Measurements from ENCODE around the gene FBXO28.

DNA sequence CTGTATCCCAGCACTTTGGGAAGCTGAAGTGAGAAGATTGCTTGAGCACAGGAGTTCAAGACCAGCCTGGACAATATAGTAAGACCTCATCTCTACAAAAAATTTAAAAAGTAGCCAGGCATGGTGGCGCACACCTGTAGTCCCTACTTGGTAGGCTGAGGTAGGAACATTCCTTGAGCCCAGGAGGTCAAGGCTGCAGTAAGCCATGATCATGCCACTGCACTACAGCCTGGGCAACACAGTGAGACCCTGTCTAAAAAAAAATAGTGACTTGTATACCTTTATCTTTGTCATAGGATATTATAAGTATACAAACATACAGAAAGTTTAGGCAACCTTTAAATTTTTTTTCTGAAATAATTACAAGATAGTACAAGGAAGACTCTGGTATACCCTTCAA is 3.9 kb upstream of the FBXO28 start:
- TF ChIP-seq CTCF (IDR thresholded peaks at IDR 0.05): no peak
- no peak for TF ChIP-seq POLR2A (IDR thresholded peaks at IDR 0.05)
